HepG2 (cell line): ENCODE data around the gene HAUS1. TPM values are rescaled to one million over a fixed set of nuclear protein-coding genes. Genes with fewer than 3 reads are reported as not detected.

ENCODE experiments used
- AGO1 ChIP-seq: fragments of 200-400 bp; formaldehyde crosslinking; IDR thresholded peaks from 2 replicates; pipeline ENCODE4 v1.6.1; 2017; ENCODE audit warnings: mild to moderate bottlenecking, low read depth, low read length, moderate library complexity; ENCODE audit not compliant: poor library complexity, severe bottlenecking
- CBX5 ChIP-seq: sonication (generic); formaldehyde crosslinking; IDR thresholded peaks from 2 replicates; pipeline ENCODE4 v1.4.0; 2020; ENCODE audit warnings: missing genetic modification reagents, borderline replicate concordance
- EEA1 ChIP-seq: sonication (generic); formaldehyde crosslinking; IDR thresholded peaks from 2 replicates; pipeline ENCODE4 v1.5.1; 2020; ENCODE audit warnings: mild to moderate bottlenecking, missing genetic modification reagents, borderline replicate concordance
- FIP1L1 ChIP-seq: fragments of 200-400 bp; formaldehyde crosslinking; IDR thresholded peaks from 2 replicates; pipeline ENCODE4 v1.6.1; 2018; ENCODE audit warnings: low read depth, mild to moderate bottlenecking, low read length, moderate library complexity, borderline replicate concordance; ENCODE audit not compliant: insufficient read depth
- HMGA1 ChIP-seq: sonication (generic); formaldehyde crosslinking; conservative IDR thresholded peaks from 2 replicates; pipeline ENCODE4 v1.4.0; 2020; ENCODE audit warnings: missing genetic modification reagents
- KLF6 ChIP-seq: IDR thresholded peaks from 2 replicates; pipeline ENCODE4 v1.8.0; 2016; ENCODE audit warnings: missing biosample characterization, missing genetic modification reagents
- KMT2B ChIP-seq: IDR thresholded peaks from 2 replicates; pipeline ENCODE4 v1.6.1; 2016; ENCODE audit warnings: missing genetic modification reagents, missing compliant biosample characterization
- NFIC ChIP-seq: IDR thresholded peaks from 2 replicates; pipeline ENCODE4 v1.6.1; 2012; ENCODE audit warnings: mild to moderate bottlenecking, low read length, inconsistent platforms
- PAF1 ChIP-seq: IDR thresholded peaks from 2 replicates; pipeline ENCODE4 v1.6.1; 2016; ENCODE audit warnings: missing genetic modification reagents, missing compliant biosample characterization
- SAP130 ChIP-seq: IDR thresholded peaks from 2 replicates; pipeline ENCODE4 v1.6.1; 2016; ENCODE audit warnings: low read depth
- SIX1 ChIP-seq: sonication (generic); formaldehyde crosslinking; IDR thresholded peaks from 2 replicates; pipeline ENCODE4 v1.4.0; 2020; ENCODE audit warnings: missing genetic modification reagents, borderline replicate concordance
- SP5 ChIP-seq: IDR thresholded peaks from 2 replicates; pipeline ENCODE4 v1.6.1; 2016; ENCODE audit warnings: low read depth, borderline replicate concordance
- TRIM24 ChIP-seq: sonication (generic); formaldehyde crosslinking; IDR thresholded peaks from 2 replicates; pipeline ENCODE4 v1.8.0; 2022; ENCODE audit warnings: mild to moderate bottlenecking, missing genetic modification reagents
- ZFYVE20 ChIP-seq: sonication (generic); formaldehyde crosslinking; IDR thresholded peaks from 2 replicates; pipeline ENCODE4 v1.8.0; 2023; ENCODE audit warnings: low read depth, mild to moderate bottlenecking, moderate library complexity, missing genetic modification reagents, borderline replicate concordance
- ZNF720 ChIP-seq: sonication (generic); formaldehyde crosslinking; IDR thresholded peaks from 2 replicates; pipeline ENCODE4 v1.4.0; 2020; ENCODE audit warnings: missing genetic modification reagents
- polyA plus RNA-seq, 8 experiments: library from polyadenylated mRNA; depleted of rRNA in 3 of 8; stranded (reverse) in 7 of 8; unstranded in 1 of 8; fragments of >200 nt; fragmentation: Illumina TruSeq in 4 of 8; extraction: Trizol in 4 of 8; gene quantifications; 2 replicates each; pipeline versions ENCODE4 v1.2.1 to v1.2.3, GENCODE V29; 2011 to 2016; ENCODE audit warnings: low read depth in 4 of 8, missing spikeins in 1 of 8, mixed read lengths in 1 of 8; ENCODE audit not compliant: insufficient read depth in 1 of 8
- total RNA-seq, 5 experiments: library from RNA; depleted of rRNA; stranded (reverse); fragments of >200 nt; fragmentation: Illumina TruSeq; extraction: Trizol; gene quantifications; 2 replicates each; pipeline ENCODE4 v1.2.3, GENCODE V29; 2016; ENCODE audit warnings: low read depth in 1 of 5
- TF ChIP-seq, protein P1 (sequence below): sonication (generic); formaldehyde crosslinking; IDR thresholded peaks from 2 replicates; pipeline ENCODE4 v1.8.0; 2023; ENCODE audit warnings: mild to moderate bottlenecking, missing genetic modification reagents
- TF ChIP-seq, protein P2 (sequence below): sonication (generic); formaldehyde crosslinking; IDR thresholded peaks from 2 replicates; pipeline ENCODE4 v1.4.0; 2020; ENCODE audit warnings: mild to moderate bottlenecking, missing genetic modification reagents
- TF ChIP-seq, protein P3 (sequence below): sonication (generic); formaldehyde crosslinking; IDR thresholded peaks from 2 replicates; pipeline ENCODE4 v1.4.0; 2020; ENCODE audit warnings: mild to moderate bottlenecking, missing genetic modification reagents, borderline replicate concordance
- TF ChIP-seq, protein P4 (sequence below): sonication (generic); formaldehyde crosslinking; IDR thresholded peaks from 2 replicates; pipeline ENCODE4 v1.4.0; 2020; ENCODE audit warnings: mild to moderate bottlenecking, missing genetic modification reagents

The HAUS1 gene
- total and polyA plus RNA-seq, 2 of the 13 experiments (the other 11 are each of a cell fraction or from before 2014, with no cell fraction given) = 20.6 to 59.2 TPM

DNA sequence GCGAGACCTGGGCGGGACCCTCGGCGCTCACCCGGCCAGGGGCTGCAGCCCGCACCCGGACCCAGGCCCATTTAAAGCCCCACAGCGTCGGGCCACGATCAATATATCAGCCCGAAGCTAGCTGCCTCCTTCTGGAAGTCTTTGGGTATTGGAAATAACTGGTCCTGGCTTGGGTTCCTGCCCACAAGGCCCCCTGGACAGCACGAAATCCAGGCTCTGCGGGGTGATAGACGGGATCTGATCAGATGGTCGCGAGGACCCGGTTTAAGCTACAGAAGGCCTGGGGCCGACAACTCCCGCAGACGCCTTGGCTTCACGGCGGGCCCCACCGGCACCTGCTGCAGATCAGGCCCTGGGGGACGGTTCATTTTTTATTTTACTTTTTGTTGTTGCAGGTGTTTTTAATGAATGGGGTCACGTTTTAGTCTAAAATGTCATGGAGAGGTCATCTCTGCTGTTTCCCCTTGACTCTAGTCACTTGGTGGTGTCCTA is 31.8 kb upstream of the HAUS1 start (continued):
- TF ChIP-seq, protein P1, sequence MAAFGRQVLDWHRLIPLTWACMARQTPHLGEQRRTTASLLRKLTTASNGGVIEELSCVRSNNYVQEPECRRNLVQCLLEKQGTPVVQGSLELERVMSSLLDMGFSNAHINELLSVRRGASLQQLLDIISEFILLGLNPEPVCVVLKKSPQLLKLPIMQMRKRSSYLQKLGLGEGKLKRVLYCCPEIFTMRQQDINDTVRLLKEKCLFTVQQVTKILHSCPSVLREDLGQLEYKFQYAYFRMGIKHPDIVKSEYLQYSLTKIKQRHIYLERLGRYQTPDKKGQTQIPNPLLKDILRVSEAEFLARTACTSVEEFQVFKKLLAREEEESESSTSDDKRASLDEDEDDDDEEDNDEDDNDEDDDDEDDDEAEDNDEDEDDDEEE (CRISPR knock-in tag) = 0 out of 2 replicates have a peak, but pooled peaks have one; percentile 10
- TF ChIP-seq, protein P2, sequence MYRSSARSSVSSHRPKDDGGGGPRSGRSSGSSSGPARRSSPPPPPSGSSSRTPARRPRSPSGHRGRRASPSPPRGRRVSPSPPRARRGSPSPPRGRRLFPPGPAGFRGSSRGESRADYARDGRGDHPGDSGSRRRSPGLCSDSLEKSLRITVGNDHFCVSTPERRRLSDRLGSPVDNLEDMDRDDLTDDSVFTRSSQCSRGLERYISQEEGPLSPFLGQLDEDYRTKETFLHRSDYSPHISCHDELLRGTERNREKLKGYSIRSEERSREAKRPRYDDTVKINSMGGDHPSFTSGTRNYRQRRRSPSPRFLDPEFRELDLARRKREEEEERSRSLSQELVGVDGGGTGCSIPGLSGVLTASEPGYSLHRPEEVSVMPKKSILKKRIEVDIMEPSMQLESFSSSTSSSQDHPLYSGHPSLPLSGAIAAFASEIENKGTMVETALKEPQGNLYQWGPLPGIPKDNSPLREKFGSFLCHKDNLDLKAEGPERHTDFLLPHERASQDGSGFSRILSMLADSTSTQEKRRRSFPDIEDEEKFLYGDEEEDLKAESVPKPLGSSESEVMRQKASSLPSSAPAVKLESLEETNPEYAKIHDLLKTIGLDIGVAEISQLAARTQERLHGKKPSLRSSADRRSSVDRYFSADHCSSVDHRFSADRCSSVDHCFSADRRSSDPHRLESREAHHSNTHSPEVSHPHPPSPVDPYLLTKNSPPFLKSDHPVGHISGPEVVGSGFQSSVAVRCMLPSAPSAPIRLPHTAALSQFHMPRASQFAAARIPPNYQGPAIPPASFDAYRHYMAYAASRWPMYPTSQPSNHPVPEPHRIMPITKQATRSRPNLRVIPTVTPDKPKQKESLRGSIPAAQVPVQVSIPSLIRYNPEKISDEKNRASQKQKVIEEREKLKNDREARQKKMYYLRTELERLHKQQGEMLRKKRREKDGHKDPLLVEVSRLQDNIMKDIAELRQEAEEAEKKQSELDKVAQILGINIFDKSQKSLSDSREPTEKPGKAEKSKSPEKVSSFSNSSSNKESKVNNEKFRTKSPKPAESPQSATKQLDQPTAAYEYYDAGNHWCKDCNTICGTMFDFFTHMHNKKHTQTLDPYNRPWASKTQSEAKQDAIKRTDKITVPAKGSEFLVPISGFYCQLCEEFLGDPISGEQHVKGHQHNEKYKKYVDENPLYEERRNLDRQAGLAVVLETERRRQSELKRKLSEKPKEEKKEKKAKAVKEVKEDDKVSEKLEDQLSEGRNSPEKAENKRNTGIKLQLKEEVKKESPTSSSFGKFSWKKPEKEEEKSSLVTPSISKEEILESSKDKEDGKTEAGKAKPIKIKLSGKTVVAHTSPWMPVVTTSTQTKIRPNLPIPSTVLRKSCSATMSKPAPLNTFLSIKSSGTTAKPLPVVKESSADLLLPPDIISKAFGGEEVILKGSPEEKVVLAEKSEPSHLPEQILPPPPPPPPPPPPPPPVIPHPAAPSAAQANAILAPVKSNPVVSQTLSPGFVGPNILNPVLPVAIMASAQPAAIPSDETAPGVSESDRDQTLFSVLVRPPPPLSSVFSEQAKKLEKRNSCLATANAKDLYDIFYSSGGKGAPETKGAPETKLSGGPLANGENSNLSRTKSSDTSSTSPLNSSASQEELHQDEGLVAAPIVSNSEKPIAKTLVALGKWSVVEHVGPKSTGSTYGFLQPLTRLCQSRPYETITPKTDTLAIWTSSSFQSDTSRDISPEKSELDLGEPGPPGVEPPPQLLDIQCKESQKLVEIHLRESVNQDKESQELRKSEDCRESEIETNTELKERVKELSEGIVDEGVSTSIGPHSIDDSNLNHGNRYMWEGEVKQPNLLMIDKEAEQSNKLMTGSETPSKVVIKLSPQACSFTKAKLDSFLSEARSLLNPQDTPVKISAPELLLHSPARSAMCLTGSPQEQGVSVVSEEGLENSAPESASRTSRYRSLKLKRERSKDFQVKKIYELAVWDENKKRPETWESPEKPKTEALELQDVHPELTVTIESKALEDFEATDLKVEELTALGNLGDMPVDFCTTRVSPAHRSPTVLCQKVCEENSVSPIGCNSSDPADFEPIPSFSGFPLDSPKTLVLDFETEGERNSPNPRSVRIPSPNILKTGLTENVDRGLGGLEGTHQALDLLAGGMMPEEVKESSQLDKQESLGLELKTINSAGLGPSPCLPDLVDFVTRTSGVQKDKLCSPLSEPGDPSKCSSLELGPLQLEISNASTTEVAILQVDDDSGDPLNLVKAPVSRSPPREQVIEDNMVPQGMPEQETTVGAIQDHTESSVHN = no peak
- TF ChIP-seq ZFYVE20 (CRISPR knock-in tag) (0 out of 2 replicates have a peak, but pooled peaks have one; percentile 7), FIP1L1 (no peak), SP5 (CRISPR knock-in tag) (no peak), NFIC (no peak), SAP130 (CRISPR knock-in tag) (no peak), HMGA1 (CRISPR knock-in tag) (no peak), TRIM24 (no peak), PAF1 (CRISPR knock-in tag) (no peak), AGO1 (no peak), ZNF720 (CRISPR knock-in tag) (no peak), EEA1 (CRISPR knock-in tag) (no peak), KMT2B (no peak), SIX1 (no peak), CBX5 (CRISPR knock-in tag) (no peak), KLF6 (CRISPR knock-in tag) (no peak)
- TF ChIP-seq, protein P3, sequence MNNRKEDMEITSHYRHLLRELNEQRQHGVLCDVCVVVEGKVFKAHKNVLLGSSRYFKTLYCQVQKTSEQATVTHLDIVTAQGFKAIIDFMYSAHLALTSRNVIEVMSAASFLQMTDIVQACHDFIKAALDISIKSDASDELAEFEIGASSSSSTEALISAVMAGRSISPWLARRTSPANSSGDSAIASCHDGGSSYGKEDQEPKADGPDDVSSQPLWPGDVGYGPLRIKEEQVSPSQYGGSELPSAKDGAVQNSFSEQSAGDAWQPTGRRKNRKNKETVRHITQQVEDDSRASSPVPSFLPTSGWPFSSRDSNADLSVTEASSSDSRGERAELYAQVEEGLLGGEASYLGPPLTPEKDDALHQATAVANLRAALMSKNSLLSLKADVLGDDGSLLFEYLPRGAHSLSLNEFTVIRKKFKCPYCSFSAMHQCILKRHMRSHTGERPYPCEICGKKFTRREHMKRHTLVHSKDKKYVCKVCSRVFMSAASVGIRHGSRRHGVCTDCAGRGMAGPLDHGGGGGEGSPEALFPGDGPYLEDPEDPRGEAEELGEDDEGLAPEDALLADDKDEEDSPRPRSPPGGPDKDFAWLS (CRISPR knock-in tag) = no peak
- TF ChIP-seq, protein P4, sequence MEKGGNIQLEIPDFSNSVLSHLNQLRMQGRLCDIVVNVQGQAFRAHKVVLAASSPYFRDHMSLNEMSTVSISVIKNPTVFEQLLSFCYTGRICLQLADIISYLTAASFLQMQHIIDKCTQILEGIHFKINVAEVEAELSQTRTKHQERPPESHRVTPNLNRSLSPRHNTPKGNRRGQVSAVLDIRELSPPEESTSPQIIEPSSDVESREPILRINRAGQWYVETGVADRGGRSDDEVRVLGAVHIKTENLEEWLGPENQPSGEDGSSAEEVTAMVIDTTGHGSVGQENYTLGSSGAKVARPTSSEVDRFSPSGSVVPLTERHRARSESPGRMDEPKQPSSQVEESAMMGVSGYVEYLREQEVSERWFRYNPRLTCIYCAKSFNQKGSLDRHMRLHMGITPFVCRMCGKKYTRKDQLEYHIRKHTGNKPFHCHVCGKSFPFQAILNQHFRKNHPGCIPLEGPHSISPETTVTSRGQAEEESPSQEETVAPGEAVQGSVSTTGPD (CRISPR knock-in tag) = no peak
